HAP-1 (cell line): ENCODE data around the gene USP54.
"Not testable (repeated sequence)": the region's sequence is repeated elsewhere in the genome, so short reads cannot be mapped to it uniquely, and the experiment has no call there.

Source experiments
- DNase-seq, 2 experiments: peaks; one replicate each; pipeline ENCODE4 v3.0.0-alpha.2; 2016 to 2020; ENCODE audit warnings: low spot score in 2 of 2
- H3K27me3 ChIP-seq: fragments of 250-450 bp; sonication (Bioruptor Pico); 2 replicates; pipeline ENCODE4 v1.5.1; 2020; ENCODE audit warnings: low read depth, mild to moderate bottlenecking, moderate library complexity
- H3K36me3 ChIP-seq: fragments of 250-450 bp; sonication (Bioruptor Pico); replicated peaks from 2 replicates; pipeline ENCODE4 v1.5.1; 2020; ENCODE audit warnings: mild to moderate bottlenecking
- H3K4me1 ChIP-seq: fragments of 250-450 bp; sonication (Bioruptor Pico); 2 replicates; pipeline ENCODE4 v1.5.1; 2020; ENCODE audit warnings: mild to moderate bottlenecking
- H3K4me3 ChIP-seq: fragments of 250-450 bp; sonication (Bioruptor Pico); 2 replicates; pipeline ENCODE4 v1.5.1; 2020; ENCODE audit warnings: mild to moderate bottlenecking, moderate library complexity
- H3K9me3 ChIP-seq: fragments of 250-450 bp; sonication (Bioruptor Pico); 2 replicates; pipeline ENCODE4 v1.5.1; 2020; ENCODE audit warnings: mild to moderate bottlenecking, moderate library complexity
- in situ Hi-C: fragments of 300-500 bp; cut with MboI; formaldehyde crosslinking; loops from 3 replicates; pipeline ENCODE4 v1.14.3; 2020; ENCODE audit warnings: low sequenced_read_pairs, inconsistent platforms, mixed read lengths

Gene USP54, protein sequence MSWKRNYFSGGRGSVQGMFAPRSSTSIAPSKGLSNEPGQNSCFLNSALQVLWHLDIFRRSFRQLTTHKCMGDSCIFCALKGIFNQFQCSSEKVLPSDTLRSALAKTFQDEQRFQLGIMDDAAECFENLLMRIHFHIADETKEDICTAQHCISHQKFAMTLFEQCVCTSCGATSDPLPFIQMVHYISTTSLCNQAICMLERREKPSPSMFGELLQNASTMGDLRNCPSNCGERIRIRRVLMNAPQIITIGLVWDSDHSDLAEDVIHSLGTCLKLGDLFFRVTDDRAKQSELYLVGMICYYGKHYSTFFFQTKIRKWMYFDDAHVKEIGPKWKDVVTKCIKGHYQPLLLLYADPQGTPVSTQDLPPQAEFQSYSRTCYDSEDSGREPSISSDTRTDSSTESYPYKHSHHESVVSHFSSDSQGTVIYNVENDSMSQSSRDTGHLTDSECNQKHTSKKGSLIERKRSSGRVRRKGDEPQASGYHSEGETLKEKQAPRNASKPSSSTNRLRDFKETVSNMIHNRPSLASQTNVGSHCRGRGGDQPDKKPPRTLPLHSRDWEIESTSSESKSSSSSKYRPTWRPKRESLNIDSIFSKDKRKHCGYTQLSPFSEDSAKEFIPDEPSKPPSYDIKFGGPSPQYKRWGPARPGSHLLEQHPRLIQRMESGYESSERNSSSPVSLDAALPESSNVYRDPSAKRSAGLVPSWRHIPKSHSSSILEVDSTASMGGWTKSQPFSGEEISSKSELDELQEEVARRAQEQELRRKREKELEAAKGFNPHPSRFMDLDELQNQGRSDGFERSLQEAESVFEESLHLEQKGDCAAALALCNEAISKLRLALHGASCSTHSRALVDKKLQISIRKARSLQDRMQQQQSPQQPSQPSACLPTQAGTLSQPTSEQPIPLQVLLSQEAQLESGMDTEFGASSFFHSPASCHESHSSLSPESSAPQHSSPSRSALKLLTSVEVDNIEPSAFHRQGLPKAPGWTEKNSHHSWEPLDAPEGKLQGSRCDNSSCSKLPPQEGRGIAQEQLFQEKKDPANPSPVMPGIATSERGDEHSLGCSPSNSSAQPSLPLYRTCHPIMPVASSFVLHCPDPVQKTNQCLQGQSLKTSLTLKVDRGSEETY (N-terminal part only)

DNA sequence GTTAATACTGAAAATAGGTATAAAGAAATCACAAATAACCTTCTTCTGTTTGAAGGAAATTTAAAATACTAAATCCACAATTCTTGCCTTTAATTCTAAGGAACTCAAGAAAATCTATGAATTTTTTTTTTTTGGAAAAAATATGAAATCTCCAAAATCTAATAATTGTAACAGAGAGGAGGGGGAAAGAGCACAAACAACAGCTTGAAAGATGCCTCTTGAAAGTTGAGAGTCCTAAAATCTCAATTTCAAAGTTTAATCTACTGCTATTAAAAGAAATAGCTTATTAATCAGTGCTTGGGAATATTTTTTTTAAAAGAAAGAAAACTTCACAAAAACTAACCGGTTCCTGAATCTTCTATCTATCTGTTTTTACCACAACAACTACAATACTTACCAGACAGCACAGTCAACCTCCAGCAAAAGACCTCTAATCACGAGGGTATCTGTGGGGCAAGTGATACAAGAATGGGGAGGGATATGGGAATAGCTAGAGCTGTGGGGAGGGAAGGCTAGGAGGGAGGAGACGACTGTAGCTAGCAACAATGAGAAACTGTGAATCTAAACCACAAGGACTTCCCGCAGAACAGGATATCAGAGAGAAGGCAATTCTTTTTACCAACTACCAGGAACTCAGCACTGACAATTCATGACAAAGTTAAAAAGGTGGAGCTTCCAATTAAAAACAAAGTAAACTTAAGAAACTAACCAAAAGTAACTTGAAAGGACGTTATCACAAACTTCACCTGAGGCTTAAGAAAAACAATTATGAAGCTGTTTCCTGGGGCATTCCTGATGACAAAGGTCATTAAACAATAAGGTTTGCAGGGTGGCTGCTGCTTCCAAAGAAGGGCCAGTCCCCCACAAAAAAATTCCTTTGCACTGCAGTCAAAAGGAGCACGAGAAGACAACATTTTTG is at the start of gene USP54:
TSS of gene USP54 (minus strand) at position 462 of the 919 bp plus-strand sequence. CDS start 15,684 bp downstream, outside the sequence.
- DNase-seq = peak; percentile 9 to 12
- Histone ChIP-seq H3K9me3 (no peaks in the 10 kb centered on the region), H3K36me3 (no peaks in the 10 kb centered on the region), H3K4me3 (no peak within 1 kb of the TSS), H3K27me3 (no peaks in the 10 kb centered on the region), H3K4me1 (peaks cover 20% of the 10 kb centered on the region)
- in situ Hi-C loops = no loop called here

DNA sequence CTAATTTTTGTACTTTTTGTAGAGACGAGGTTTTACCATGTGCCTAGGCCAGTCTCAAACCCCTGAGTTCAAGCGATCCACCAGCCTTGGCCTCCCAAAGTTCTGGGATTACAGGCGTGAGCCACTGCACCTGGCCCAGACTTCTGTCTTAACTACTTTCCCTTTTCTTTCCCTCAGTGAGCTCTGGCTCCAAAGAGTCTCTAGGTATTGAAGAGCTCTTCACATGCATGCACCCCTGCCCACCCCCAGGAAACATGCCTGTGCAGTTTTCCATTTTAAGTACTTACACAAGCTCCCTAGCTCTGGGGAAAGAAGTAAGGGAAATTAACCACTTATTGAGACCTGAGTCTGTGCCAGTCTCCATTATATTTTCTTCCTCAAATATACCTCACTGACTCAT is 48.1 kb upstream of the USP54 start:
- Histone ChIP-seq H3K4me1 (no peaks in the 10 kb centered on the region), H3K27me3 (no peaks in the 10 kb centered on the region), H3K36me3 (no peaks in the 10 kb centered on the region), H3K4me3 (no peak overlapping the region), H3K9me3 (no peaks in the 10 kb centered on the region)
- no peak for DNase-seq
- in situ Hi-C loops = no loop called here

DNA sequence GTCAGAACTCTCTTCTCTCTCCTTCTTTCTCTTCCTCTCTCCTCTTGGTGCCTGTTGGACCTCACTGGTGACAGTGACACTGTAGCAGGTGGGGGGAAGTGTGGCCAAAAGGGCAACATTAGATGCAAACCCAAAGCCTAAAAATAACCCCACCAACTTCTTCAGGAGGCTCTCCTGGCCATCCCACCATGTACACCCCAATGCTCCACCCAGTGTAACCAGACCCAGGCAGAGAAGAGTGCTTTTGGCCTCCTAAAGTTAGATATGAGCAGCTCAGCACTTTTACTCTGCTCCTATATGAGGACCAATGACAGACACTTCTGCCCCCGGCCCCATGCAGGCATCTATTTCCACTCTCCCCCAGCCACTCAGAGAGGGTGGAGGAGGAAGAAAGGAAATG is 44.6 kb upstream of the USP54 start:
- H3K27me3 ChIP-seq = no peaks in the 10 kb centered on the region
- DNase-seq = no peak
- no peaks in the 10 kb centered on the region for H3K9me3 ChIP-seq
- no peak overlapping the region for H3K4me3 ChIP-seq
- no peaks in the 10 kb centered on the region for H3K4me1 ChIP-seq
- H3K36me3 ChIP-seq = no peaks in the 10 kb centered on the region
- in situ Hi-C loops = no loop called here

DNA sequence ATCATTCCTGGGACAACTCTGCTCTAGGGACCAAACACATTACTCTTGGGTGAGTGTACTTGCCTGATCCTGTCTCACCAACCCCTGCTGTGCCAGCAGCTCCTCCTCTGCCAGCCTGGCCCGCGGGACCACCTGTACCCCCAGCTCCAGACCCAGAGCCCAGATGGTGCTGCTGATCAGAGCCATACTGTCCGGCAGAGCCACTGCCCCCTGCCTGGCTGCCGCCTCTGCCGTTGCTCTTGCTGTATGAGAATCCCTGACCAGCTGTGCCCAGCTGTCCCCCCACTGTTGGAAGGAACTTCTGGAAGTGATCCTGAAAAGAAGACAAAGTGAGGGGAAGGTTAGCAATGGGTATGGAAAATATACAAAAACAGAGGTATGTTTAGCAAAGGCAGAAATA is 43.3 kb upstream of the USP54 start:
- H3K27me3 ChIP-seq = no peaks in the 10 kb centered on the region
- no peaks in the 10 kb centered on the region for H3K4me1 ChIP-seq
- no peaks in the 10 kb centered on the region for H3K36me3 ChIP-seq
- H3K9me3 ChIP-seq = no peaks in the 10 kb centered on the region
- DNase-seq = no peak
- in situ Hi-C loops = no loop called here
- no peak overlapping the region for H3K4me3 ChIP-seq

DNA sequence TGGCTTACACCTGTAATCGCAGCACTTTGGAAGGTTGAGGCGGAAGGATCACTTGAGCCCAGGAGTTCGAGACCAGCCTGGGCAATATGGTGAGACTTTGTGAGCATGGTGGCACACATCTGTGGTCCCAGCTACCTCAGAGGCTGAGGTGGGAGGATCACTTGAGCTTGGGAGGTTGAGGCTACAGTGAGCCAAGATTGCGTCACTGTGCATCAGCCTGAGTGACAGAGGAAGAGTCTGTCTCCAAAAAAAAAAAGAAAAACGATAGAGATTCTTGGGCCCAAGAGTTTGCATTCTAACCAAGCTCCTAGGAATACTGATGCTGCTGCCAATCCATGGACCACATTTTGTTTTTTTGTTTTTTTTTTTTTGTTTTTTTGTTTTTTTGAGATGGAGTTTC is 38.0 kb upstream of the USP54 start:
- Histone ChIP-seq H3K36me3 (no peaks in the 10 kb centered on the region; the same call in 1 of the 2 replicates), H3K4me3 (no peak overlapping the region), H3K4me1 (peaks cover 7% of the 10 kb centered on the region; the same call in 1 of the 2 replicates), H3K9me3 (no peaks in the 10 kb centered on the region), H3K27me3 (no peaks in the 10 kb centered on the region)
- no peak for DNase-seq
- in situ Hi-C loops = no loop called here

DNA sequence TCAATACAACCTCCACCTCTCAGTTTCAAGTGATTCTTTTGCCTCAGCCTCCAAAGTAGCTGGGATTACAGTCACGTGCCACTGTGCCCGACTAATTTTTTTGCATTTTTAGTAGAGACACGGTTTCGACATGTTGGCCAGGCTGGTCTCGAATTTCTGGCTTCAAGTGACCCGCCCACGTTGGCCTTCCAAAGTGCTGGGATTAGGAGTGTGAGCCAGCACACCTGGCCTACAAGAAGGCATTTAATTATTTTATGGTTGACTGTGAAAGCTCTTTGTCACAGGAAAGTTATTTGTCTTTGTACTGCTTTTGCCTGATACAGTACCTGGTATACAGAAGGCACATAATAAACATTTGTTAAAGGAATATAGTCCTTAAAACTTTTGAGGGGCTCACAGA is 37.3 kb upstream of the USP54 start:
- H3K4me1 ChIP-seq = peaks cover 7% of the 10 kb centered on the region; the same call in 1 of the 2 replicates
- DNase-seq = no peak
- H3K4me3 ChIP-seq = no peak overlapping the region
- H3K27me3 ChIP-seq = no peaks in the 10 kb centered on the region
- in situ Hi-C loops = no loop called here
- H3K9me3 ChIP-seq = no peaks in the 10 kb centered on the region
- H3K36me3 ChIP-seq = no peaks in the 10 kb centered on the region; the same call in 1 of the 2 replicates

DNA sequence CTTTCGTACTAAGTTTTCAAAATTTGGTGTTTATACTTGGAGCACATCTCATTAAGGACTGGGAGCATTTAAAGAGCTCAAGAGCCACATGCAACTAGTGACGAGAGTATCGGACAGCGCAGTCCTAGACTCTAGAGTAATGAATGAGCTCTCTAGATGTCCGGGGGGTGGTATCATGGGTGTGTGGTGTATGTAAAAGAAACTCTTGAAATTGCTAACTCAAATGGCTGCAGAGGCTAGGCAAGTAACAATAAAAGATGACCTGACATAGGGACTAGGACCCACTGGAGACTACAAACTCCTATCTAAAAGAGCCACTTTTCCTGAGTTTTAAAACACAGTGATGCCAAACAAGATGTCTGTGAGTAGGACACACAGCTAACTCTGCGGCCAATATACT is 36.2 kb upstream of the USP54 start:
- Histone ChIP-seq H3K4me3 (no peak overlapping the region), H3K4me1 (peaks cover 7% of the 10 kb centered on the region; the same call in 1 of the 2 replicates), H3K36me3 (no peaks in the 10 kb centered on the region; the same call in 1 of the 2 replicates), H3K27me3 (no peaks in the 10 kb centered on the region), H3K9me3 (no peaks in the 10 kb centered on the region)
- in situ Hi-C loops = no loop called here
- DNase-seq = no peak

DNA sequence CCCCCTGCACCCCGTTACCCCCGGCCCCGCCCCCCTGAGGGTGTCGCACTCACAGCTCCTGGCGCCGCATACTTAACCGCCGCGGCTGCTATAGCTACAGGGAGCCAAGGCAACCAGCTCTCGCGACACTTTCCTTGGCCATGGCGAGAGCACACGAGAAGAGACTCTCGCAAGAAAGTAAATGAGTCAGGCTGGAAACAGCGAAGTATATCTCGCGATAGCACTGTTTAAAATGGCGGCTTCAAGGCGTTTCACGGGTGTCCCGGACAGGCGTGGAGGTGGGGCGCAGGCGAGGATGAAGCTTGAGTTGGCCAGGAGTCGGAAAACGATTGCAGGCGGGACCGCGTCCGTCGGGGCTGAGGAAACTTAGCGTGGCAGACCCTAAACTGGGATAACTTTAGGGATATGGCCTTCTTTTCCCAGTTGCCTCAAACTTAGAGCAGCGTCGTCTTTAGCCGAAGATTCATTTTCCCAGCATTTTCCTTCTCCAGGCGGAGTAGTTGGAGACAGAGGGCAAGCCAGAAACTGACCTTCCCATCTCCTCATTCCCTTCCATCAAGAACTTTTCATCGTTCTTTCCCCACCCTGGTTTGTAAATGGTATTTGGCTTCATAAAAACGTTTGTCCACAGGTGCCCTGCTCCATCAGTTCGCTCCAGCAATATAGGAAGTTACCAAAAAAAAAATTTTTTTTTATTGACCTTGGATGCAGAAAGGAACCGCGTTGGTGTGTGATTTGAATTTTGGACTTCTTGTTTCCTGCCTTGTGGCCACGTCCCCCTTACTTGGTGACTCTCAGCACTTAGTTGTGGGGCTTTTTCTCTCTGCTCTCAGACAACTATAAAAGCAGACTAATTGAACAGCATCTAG is 35.0 kb upstream of the USP54 start:
- Histone ChIP-seq H3K27me3 (no peaks in the 10 kb centered on the region), H3K4me1 (peaks cover 7% of the 10 kb centered on the region; the same call in 1 of the 2 replicates), H3K36me3 (no peaks in the 10 kb centered on the region; the same call in 1 of the 2 replicates), H3K9me3 (no peaks in the 10 kb centered on the region), H3K4me3 (peak overlapping the region; percentile 56)
- in situ Hi-C loops = no loop called here
- peak; percentile 93 to 96 for DNase-seq

DNA sequence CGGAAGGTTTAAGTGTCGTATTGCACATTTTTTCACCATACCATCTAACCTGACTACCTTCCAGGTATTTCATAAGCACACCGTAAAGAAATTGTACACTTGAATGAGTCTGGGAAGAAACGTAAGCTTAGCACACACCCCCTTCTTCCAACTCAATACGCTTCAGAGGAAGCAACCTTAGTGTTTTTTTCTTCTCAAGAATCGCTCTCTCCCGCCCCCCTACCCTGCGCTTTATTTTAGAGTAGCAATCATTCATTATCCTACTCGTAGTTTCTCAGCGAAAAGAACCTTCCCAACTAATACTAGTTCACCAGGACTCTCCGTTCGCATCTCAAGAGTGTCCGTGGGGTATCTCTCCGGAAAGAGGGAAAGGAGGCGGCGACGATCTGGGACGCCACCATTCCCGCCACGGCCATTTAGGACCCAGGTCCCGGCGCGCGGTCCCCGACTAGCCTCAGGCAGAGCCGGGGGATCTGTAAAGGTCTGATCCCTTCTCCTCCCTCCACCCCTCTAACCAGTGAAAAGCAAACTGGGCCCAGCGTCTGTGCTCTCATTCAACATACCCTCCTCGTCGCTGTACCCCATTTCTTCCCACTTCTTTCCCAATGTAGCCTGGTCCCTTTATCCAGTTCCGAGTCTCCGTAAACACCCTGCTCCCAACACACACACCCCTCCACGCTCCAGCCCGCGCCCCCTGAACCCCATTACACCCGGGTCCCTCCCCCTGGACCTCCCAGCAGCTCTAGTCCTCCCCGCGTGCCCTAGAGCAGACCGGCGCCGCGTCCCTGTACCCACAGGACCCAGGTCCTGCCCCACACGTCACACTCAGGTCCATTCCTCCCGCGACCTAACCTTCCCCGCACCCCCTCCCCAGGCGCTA is 34.1 kb upstream of the USP54 start:
- H3K9me3 ChIP-seq = no peaks in the 10 kb centered on the region
- H3K4me3 ChIP-seq = peak overlapping the region; percentile 56
- no peaks in the 10 kb centered on the region; the same call in 1 of the 2 replicates for H3K36me3 ChIP-seq
- in situ Hi-C loops = no loop called here
- H3K4me1 ChIP-seq = peaks cover 7% of the 10 kb centered on the region; the same call in 1 of the 2 replicates
- no peaks in the 10 kb centered on the region for H3K27me3 ChIP-seq
- DNase-seq = peak; percentile 17 to 64

DNA sequence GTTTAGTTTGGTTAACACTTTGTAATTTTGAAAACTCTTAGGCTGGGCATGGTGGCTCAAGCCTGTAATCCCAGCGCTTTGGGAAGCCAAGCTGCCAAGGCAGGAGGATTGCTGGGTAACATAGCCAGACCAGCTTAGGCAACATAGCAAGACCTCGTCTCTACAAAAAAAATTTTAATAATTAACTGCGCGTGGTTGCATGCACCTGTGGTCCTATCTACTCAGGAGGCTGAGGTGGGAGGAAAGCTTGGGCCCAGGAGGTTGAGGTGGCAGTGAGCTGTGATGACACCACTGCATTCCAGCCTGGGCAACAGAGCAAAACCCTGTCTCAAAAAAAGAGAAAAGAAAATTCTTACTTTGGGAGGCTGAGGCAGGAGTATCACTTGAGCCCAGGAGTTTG is 31.9 kb upstream of the USP54 start:
- H3K36me3 ChIP-seq = no peaks in the 10 kb centered on the region; the same call in 1 of the 2 replicates
- H3K4me3 ChIP-seq = no peak overlapping the region
- H3K27me3 ChIP-seq = no peaks in the 10 kb centered on the region
- no peak for DNase-seq
- no peaks in the 10 kb centered on the region for H3K9me3 ChIP-seq
- peaks cover 7% of the 10 kb centered on the region; the same call in 1 of the 2 replicates for H3K4me1 ChIP-seq
- in situ Hi-C loops = no loop called here

DNA sequence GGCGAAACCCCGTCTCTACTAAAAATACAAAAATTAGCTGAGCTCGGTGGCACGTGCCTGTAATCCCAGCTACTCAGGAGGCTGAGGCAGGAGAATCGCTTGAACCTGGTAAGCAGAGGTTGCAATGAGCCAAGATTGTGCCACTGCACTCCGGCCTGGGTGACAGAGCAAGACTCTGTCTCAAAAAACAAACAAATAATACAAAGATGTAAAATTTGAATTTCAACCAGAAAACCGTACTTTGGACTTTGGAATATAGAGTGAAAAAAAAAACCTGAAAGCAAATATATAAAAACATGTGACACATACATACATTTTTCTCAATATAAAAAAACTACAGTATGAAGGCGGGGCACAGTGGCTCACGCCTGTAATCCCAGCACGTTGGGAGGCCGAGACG is 29.8 kb upstream of the USP54 start:
- H3K27me3 ChIP-seq, H3K4me3 ChIP-seq, in situ Hi-C loops, H3K36me3 ChIP-seq, H3K4me1 ChIP-seq, H3K9me3 ChIP-seq, DNase-seq: not testable (repeated sequence)
